ENCODE measurements around the gene PACSIN2. TPM values are rescaled to one million over a fixed set of nuclear protein-coding genes. Genes with fewer than 3 reads are reported as not detected.

The PACSIN2 gene
- total RNA-seq, 1 donor from 2014 or later, result 46.2 TPM

DNA sequence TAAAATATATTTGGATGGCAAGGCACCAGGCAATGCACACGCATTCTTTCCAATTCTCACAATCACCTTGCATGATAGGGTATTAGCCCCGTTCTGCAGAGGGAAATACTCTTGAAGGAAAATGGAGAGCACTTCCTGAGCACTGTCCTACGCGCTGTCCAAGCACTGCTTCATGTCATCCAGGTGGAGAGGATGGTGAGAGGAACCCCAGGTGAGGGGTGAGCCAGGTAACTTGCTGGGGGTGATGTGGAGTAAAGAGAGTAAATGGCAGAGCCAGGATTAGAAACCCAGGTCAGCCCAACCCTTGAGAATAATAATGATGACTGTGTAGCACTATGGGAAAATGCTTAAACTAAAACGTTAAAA lies 711 bp upstream of the PACSIN2 start:
- Histone ChIP-seq H3K27me3 (no peaks in the 10 kb centered on the region), H3K9me3 (no peaks in the 10 kb centered on the region), H3K4me3 (peak overlapping the region; percentile 58 to 93), H3K4me1 (peaks cover 17% of the 10 kb centered on the region), H3K27ac (peak overlapping the region; percentile 59), H3K36me3 (no peaks in the 10 kb centered on the region)
- TF ChIP-seq POLR2AphosphoS5 (IDR thresholded peaks at IDR 0.05; ENCODE audit: insufficient read depth in 1 of 2, low read depth in 1 of 2) (no peak), POLR2A (IDR thresholded peaks at IDR 0.05) (no peak)
- TF ChIP-seq, protein P1, sequence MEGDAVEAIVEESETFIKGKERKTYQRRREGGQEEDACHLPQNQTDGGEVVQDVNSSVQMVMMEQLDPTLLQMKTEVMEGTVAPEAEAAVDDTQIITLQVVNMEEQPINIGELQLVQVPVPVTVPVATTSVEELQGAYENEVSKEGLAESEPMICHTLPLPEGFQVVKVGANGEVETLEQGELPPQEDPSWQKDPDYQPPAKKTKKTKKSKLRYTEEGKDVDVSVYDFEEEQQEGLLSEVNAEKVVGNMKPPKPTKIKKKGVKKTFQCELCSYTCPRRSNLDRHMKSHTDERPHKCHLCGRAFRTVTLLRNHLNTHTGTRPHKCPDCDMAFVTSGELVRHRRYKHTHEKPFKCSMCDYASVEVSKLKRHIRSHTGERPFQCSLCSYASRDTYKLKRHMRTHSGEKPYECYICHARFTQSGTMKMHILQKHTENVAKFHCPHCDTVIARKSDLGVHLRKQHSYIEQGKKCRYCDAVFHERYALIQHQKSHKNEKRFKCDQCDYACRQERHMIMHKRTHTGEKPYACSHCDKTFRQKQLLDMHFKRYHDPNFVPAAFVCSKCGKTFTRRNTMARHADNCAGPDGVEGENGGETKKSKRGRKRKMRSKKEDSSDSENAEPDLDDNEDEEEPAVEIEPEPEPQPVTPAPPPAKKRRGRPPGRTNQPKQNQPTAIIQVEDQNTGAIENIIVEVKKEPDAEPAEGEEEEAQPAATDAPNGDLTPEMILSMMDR (IDR thresholded peaks at IDR 0.05), result no peak
- DNase-seq (ENCODE audit: extremely low spot score in 2 of 2), result no peak
- intact Hi-C loops (cut with DNase I), result no loop called here

DNA sequence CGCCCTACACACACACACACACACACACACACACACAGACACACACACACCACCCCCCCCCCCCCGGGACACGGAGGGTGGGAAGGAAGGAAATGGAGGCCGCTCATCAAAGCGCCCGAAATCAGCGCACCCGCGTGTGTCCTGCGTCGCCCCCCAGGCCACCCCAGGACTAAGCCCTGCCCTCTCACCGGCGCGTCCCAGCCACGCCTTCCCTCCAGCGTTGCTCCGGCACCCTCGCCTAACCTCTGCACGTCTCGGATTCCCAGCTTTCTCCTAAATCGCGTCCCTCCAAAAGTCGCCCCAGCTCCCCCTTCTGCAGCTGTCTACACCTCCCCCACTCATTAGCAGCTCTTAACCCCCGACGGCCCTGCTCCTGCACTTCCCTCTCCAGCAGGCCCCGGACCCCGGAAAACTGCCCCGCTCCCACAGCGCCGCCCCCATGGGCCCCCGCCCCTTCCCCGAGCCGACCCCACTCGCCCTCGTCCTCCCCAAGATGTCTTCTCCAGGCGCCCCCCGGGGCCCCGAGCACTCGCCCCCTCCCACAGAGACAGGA lies 557 bp downstream of the PACSIN2 start:
- Histone ChIP-seq H3K4me1 (peaks cover 23% of the 10 kb centered on the region), H3K27me3 (no peaks in the 10 kb centered on the region), H3K4me3 (peak overlapping the region; percentile 58 to 93), H3K36me3 (no peaks in the 10 kb centered on the region), H3K9me3 (no peaks in the 10 kb centered on the region), H3K27ac (peak overlapping the region; percentile 59)
- TF ChIP-seq POLR2AphosphoS5 (IDR thresholded peaks at IDR 0.05; ENCODE audit: insufficient read depth in 1 of 2, low read depth in 1 of 2) (no peak), POLR2A (IDR thresholded peaks at IDR 0.05) (no peak)
- TF ChIP-seq, protein P1 (IDR thresholded peaks at IDR 0.05), result no peak
- intact Hi-C loops (cut with DNase I), result no loop called here
- no peak for DNase-seq (ENCODE audit: extremely low spot score in 2 of 2)

DNA sequence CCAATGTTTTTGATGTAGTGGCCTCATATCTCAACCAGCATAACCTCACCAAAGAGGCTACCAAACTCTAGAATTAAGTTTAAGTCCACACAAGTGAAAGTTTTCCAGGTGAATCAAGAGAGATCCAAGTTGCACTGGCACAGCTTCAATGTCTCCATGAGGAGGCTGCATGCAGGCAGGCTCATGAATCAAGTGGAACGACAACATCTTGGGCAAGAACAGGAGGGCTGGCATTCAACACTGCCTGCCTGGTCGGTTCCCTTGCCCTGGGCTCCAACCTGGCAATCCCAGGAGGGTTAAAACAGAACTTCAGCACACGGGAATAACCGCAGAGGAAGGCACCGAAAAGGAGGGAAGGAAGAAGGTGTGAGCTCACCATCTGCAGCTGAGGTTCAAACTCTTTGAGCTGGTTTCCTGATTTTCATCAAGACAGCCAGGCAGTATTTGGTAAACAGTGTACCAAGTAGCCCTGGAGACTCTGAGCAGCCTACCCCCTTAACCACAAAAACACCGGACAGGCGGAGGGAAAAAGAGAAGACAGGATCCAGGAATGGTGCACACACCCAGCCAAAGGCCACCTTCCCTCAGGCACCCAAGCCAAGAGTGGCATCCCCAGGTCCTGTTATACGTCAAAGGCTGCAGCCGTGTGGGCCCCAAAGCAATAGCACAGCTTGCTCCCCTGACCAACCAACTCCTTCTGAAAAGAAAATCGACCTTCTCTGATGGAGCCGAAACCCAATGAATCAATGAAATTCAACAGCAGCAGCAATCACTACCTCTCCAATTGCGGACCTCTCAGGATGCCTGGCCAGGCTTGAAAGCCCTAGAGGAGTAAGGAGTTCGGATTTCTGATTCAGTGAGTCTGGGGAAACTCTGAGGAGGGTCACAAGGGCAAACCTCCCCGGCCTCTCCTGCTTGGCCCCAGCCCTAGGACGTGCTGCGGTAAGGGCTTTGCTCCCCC lies 1.3 kb downstream of the PACSIN2 start:
- TF ChIP-seq, protein P1 (IDR thresholded peaks at IDR 0.05), result no peak
- TF ChIP-seq POLR2AphosphoS5 (IDR thresholded peaks at IDR 0.05; ENCODE audit: insufficient read depth in 1 of 2, low read depth in 1 of 2), result no peak
- TF ChIP-seq POLR2A (IDR thresholded peaks at IDR 0.05), result no peak
- peak overlapping the region; percentile 58 to 93 for H3K4me3 ChIP-seq
- H3K36me3 ChIP-seq, result no peaks in the 10 kb centered on the region
- no peaks in the 10 kb centered on the region for H3K27me3 ChIP-seq
- intact Hi-C loops (cut with DNase I), result no loop called here
- peaks cover 31% of the 10 kb centered on the region for H3K4me1 ChIP-seq
- no peak for DNase-seq (ENCODE audit: extremely low spot score in 2 of 2)
- no peaks in the 10 kb centered on the region for H3K9me3 ChIP-seq
- H3K27ac ChIP-seq, result peak overlapping the region; percentile 59

DNA sequence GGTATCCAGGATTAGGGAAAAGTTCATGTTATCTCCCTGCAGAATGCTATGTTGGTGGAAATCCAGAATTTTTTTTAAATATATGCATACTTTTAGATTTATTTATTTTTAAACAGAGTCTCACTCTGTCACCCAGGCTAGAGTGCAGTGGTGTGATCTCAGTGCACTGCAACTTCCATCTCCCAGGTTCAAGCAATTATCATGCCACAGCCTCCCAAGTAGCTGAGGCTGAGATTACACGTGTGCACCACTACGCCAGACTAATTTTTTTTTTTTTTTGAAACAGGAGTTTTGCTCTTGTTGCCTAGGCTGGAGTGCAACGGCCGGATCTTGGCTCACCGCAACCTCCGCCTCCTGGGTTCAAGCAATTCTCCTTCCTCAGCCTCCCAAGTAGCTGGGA lies 2.6 kb downstream of the PACSIN2 start:
- Histone ChIP-seq H3K4me3 (no peak overlapping the region), H3K27ac (no peak overlapping the region), H3K27me3 (no peaks in the 10 kb centered on the region), H3K9me3 (no peaks in the 10 kb centered on the region), H3K36me3 (no peaks in the 10 kb centered on the region), H3K4me1 (peaks cover 43% of the 10 kb centered on the region)
- TF ChIP-seq POLR2AphosphoS5 (IDR thresholded peaks at IDR 0.05; ENCODE audit: insufficient read depth in 1 of 2, low read depth in 1 of 2) (no peak), POLR2A (IDR thresholded peaks at IDR 0.05) (no peak)
- TF ChIP-seq, protein P1 (IDR thresholded peaks at IDR 0.05), result no peak
- intact Hi-C loops (cut with DNase I), result no loop called here
- no peak for DNase-seq (ENCODE audit: extremely low spot score in 2 of 2)

DNA sequence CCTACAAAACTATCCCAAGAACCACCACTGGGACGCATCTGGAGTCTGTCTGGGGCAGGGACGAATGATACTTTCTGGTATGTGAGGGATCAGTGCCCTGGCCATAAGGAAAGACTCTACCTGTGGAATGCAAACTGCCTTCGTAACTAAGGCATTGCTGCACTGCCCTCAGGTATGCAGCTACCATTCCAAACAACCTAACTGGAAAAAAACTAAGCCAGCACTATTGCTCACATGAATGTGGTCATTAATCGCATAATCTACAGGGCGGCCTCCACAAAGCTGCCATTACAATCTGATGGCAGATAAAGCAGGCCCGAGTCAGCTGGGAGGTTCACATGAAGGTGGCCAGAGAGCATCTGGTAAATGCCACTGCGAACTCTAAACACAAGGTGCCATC lies 3.9 kb downstream of the PACSIN2 start:
- intact Hi-C loops (cut with DNase I), result no loop called here
- Histone ChIP-seq H3K4me3 (no peak overlapping the region), H3K27me3 (no peaks in the 10 kb centered on the region), H3K36me3 (no peaks in the 10 kb centered on the region), H3K9me3 (no peaks in the 10 kb centered on the region), H3K27ac (no peak overlapping the region), H3K4me1 (peaks cover 43% of the 10 kb centered on the region)
- no peak for DNase-seq (ENCODE audit: extremely low spot score in 2 of 2)
- TF ChIP-seq POLR2A (IDR thresholded peaks at IDR 0.05), result no peak
- TF ChIP-seq, protein P1 (IDR thresholded peaks at IDR 0.05), result no peak
- no peak for TF ChIP-seq POLR2AphosphoS5 (IDR thresholded peaks at IDR 0.05; ENCODE audit: insufficient read depth in 1 of 2, low read depth in 1 of 2)
